Subcutaneous adipose tissue (tissue), 4 donors: ENCODE data around the gene SYTL1. TPM values are rescaled to one million over a fixed set of nuclear protein-coding genes. Genes with fewer than 3 reads are reported as not detected.

Source experiments
- total RNA-seq, 4 donors: library from RNA; depleted of rRNA; stranded (reverse); fragments of >200 nt; gene quantifications; one replicate each; pipeline ENCODE4 v1.1.0, GENCODE V29; 2016
- TF ChIP-seq, protein P1 (sequence below): fragments of 450-650 bp; IDR thresholded peaks from one replicate; pipeline ENCODE4 v1.5.1; 2016; ENCODE audit warnings: low read depth, mild to moderate bottlenecking, control low read depth, antibody characterized with exemption, moderate library complexity

The SYTL1 gene
- total RNA-seq, 4 donors from 2014 or later = 0.94 to 1.9 (median 1.1) TPM; not detected in 1

DNA sequence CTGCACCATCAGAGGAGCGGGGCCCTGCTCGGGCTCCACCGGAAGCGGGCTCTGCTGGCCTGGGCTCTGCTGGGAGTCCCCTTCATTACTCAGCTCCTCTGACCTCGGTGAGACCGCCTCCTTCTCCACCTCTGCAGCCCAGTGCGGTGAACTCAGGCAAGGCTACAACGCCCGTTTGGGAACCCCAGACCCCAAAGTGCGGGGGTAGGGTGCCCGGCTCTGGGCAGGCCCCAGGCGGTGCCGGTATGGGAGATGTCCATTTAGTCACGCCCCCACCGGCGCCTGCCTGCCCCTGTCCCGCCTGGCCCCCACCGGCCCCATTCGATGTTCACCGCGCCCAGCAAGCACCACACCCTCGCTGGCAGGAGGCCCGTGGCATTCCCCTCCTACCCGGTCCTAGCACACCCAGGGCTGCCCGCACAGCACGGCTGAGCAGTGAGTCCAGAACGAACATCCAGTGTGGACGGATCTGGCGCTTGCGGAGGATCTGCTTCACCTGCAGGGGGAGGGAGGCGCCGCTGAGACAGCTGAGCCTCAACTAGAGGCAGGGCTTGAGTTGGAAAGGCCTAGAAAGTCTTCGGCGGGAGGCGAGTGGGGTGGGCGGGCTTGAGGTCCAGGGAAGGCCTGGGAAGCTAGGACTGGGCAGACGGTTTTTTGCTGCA is 14.9 kb downstream of the SYTL1 start:
- TF ChIP-seq, protein P1, sequence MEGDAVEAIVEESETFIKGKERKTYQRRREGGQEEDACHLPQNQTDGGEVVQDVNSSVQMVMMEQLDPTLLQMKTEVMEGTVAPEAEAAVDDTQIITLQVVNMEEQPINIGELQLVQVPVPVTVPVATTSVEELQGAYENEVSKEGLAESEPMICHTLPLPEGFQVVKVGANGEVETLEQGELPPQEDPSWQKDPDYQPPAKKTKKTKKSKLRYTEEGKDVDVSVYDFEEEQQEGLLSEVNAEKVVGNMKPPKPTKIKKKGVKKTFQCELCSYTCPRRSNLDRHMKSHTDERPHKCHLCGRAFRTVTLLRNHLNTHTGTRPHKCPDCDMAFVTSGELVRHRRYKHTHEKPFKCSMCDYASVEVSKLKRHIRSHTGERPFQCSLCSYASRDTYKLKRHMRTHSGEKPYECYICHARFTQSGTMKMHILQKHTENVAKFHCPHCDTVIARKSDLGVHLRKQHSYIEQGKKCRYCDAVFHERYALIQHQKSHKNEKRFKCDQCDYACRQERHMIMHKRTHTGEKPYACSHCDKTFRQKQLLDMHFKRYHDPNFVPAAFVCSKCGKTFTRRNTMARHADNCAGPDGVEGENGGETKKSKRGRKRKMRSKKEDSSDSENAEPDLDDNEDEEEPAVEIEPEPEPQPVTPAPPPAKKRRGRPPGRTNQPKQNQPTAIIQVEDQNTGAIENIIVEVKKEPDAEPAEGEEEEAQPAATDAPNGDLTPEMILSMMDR = no peak

GRCh38 chr1:27357281-27358037 is 15.6 kb downstream of the SYTL1 start:
- TF ChIP-seq, protein P1 = no peak

- TF ChIP-seq, protein P1 = no peak
Observed at GRCh38 chr1:27358038-27358927, 16.5 kb downstream of the SYTL1 start.

DNA sequence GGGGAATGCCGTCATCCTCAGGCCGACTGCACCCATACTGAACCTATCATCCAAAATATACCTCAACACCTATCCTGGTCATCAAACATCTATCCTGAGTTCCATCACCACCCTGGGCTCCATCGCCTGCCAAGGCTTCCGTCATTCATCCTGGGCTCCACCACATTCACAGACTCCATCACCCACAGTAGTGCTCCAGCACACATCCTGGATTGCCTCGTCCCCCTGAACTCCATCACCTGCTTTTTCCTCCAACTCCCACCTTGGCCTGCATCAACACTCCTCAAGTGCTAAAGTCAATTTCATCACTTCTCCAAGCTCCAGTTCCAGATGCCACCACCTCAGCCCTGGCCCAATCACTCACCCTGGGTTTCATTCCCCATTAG is 17.1 kb downstream of the SYTL1 start:
- TF ChIP-seq, protein P1 = no peak

DNA sequence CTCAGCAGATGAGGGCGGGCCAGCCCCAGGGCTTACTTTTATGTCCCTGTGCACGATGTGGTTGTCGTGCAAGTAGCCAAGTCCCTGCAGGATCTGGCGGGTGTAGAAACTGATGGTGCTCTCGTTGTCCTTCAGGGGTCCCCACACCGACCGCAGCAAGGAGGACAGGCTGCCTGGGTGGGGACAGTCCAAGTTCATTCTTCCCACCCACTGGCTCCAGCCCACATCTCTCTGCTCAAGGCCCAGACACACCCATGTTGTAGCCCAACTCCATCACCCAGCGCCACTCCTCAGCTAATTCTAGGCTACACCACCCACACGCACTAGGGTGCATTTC is 18.0 kb downstream of the SYTL1 start:
- TF ChIP-seq, protein P1 = no peak

DNA sequence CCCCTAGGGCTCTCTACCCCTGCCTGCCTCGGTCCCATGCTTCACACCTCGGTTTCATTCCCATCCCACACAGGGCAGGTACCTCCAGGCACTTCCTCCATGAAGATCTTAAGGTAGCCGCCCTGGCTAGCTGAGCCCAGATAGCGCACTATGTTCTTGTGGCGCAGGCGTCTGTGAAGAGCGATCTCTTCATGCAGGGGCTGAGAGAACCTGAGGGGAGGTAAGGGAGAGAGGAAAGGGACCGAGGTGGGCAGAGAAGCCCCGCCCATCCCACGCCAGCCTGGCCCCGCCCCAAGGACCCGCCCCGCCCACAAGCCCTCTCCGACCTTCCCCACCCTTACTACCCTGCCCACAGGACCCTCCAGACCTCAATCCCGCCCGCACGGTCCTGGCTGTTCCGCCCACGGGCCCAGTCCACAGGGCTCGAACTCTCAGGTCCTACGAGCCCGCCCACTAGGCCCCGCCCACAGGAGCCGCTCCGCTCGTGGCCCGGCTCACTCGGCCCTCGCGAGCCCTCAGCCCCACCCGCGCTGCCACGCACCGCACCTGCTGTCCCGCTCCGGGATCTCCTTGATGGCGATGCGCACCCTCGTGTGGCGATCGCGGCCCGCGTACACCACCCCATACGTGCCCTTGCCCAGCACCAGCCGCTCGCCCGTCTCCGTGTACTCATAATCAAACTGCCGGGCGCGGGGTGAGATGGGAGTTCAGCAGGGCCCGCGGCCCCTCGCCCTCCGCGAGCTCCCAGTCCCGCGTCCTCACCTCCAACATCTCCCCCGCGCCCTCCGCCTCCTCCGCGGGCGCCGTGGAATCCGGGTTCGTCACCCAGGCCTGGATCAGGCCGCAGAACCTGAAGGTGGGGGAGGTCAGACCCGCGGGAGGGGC is 18.6 kb downstream of the SYTL1 start:
- TF ChIP-seq, protein P1 = no peak
